HepG2 (cell line): ENCODE results near the gene ATXN7L3B. TPM values are rescaled to one million over a fixed set of nuclear protein-coding genes. Genes with fewer than 3 reads are reported as not detected.

Experiments
- ARID3A ChIP-seq: IDR thresholded peaks from 2 replicates; pipeline ENCODE4 v1.6.1; 2012; ENCODE audit warnings: low read depth, low read length, improper control_type of control experiment
- HDAC6 ChIP-seq: fragments of 200-600 bp; sonication (generic); IDR thresholded peaks from 2 replicates; pipeline ENCODE4 v1.7.0; 2017; ENCODE audit warnings: mild to moderate bottlenecking, antibody characterized with exemption, low read length, low read depth
- MIXL1 ChIP-seq: IDR thresholded peaks from 2 replicates; pipeline ENCODE4 v1.6.1; 2016
- NFRKB ChIP-seq: fragments of 450-650 bp; IDR thresholded peaks from 2 replicates; pipeline ENCODE4 v1.6.1; 2017
- RFX1 ChIP-seq: fragments of 450-650 bp; IDR thresholded peaks from 2 replicates; pipeline ENCODE4 v1.6.1; 2017
- SRF ChIP-seq: IDR thresholded peaks from 2 replicates; pipeline ENCODE4 v1.6.1; 2011; ENCODE audit warnings: mild to moderate bottlenecking, low read depth, low read length, moderate library complexity
- TGIF2 ChIP-seq: IDR thresholded peaks from 2 replicates; pipeline ENCODE4 v1.6.1; 2016; ENCODE audit warnings: control low read depth, missing compliant biosample characterization
- TSC22D2 ChIP-seq: sonication (generic); formaldehyde crosslinking; IDR thresholded peaks from 2 replicates; pipeline ENCODE4 v1.5.1; 2020; ENCODE audit warnings: missing genetic modification reagents, mild to moderate bottlenecking, borderline replicate concordance
- ZFX ChIP-seq: sonication (generic); formaldehyde crosslinking; IDR thresholded peaks from 2 replicates; pipeline ENCODE4 v1.4.0; 2020; ENCODE audit warnings: mild to moderate bottlenecking, low read depth, missing genetic modification reagents, moderate library complexity
- ZFYVE20 ChIP-seq: sonication (generic); formaldehyde crosslinking; IDR thresholded peaks from 2 replicates; pipeline ENCODE4 v1.8.0; 2023; ENCODE audit warnings: low read depth, mild to moderate bottlenecking, moderate library complexity, missing genetic modification reagents, borderline replicate concordance
- ZNF124 ChIP-seq: sonication (generic); formaldehyde crosslinking; IDR thresholded peaks from 2 replicates; pipeline ENCODE4 v1.4.0; 2020; ENCODE audit warnings: missing genetic modification reagents
- ZNF329 ChIP-seq: sonication (generic); formaldehyde crosslinking; IDR thresholded peaks from 2 replicates; pipeline ENCODE4 v1.9.0; 2021; ENCODE audit warnings: low read depth, mild to moderate bottlenecking, missing genetic modification reagents
- ZNF460 ChIP-seq: sonication (generic); formaldehyde crosslinking; IDR thresholded peaks from 2 replicates; pipeline ENCODE4 v1.5.1; 2020; ENCODE audit warnings: missing genetic modification reagents, mild to moderate bottlenecking, borderline replicate concordance
- ZNF646 ChIP-seq: sonication (generic); formaldehyde crosslinking; IDR thresholded peaks from 2 replicates; pipeline ENCODE4 v1.9.0; 2021; ENCODE audit warnings: mild to moderate bottlenecking, missing genetic modification reagents
- ZNF652 ChIP-seq: IDR thresholded peaks from 2 replicates; pipeline ENCODE4 v1.6.1; 2016; ENCODE audit warnings: low read depth, borderline replicate concordance
- ZNF720 ChIP-seq: sonication (generic); formaldehyde crosslinking; IDR thresholded peaks from 2 replicates; pipeline ENCODE4 v1.4.0; 2020; ENCODE audit warnings: missing genetic modification reagents
- ZNF850 ChIP-seq: sonication (generic); formaldehyde crosslinking; conservative IDR thresholded peaks from 2 replicates; pipeline ENCODE4 v1.9.0; 2021; ENCODE audit warnings: mild to moderate bottlenecking, missing genetic modification reagents
- polyA plus RNA-seq, 8 experiments: library from polyadenylated mRNA; depleted of rRNA in 3 of 8; stranded (reverse) in 7 of 8; unstranded in 1 of 8; fragments of >200 nt; fragmentation: Illumina TruSeq in 4 of 8; extraction: Trizol in 4 of 8; gene quantifications; 2 replicates each; pipeline versions ENCODE4 v1.2.1 to v1.2.3, GENCODE V29; 2011 to 2016; ENCODE audit warnings: low read depth in 4 of 8, missing spikeins in 1 of 8, mixed read lengths in 1 of 8; ENCODE audit not compliant: insufficient read depth in 1 of 8
- total RNA-seq, 5 experiments: library from RNA; depleted of rRNA; stranded (reverse); fragments of >200 nt; fragmentation: Illumina TruSeq; extraction: Trizol; gene quantifications; 2 replicates each; pipeline ENCODE4 v1.2.3, GENCODE V29; 2016; ENCODE audit warnings: low read depth in 1 of 5
- TF ChIP-seq, protein P1 (sequence below), 2 experiments: IDR thresholded peaks; 2 replicates each; pipeline ENCODE4 v1.6.1; 2011 to 2012; ENCODE audit warnings: low read length in 2 of 2, borderline replicate concordance in 1 of 2, low read depth in 1 of 2, mild to moderate bottlenecking in 1 of 2, moderate library complexity in 1 of 2

Gene ATXN7L3B
- total and polyA plus RNA-seq, 2 of the 13 experiments (the other 11 are each of a cell fraction or from before 2014, with no cell fraction given) = 20.1 to 23.8 TPM

DNA sequence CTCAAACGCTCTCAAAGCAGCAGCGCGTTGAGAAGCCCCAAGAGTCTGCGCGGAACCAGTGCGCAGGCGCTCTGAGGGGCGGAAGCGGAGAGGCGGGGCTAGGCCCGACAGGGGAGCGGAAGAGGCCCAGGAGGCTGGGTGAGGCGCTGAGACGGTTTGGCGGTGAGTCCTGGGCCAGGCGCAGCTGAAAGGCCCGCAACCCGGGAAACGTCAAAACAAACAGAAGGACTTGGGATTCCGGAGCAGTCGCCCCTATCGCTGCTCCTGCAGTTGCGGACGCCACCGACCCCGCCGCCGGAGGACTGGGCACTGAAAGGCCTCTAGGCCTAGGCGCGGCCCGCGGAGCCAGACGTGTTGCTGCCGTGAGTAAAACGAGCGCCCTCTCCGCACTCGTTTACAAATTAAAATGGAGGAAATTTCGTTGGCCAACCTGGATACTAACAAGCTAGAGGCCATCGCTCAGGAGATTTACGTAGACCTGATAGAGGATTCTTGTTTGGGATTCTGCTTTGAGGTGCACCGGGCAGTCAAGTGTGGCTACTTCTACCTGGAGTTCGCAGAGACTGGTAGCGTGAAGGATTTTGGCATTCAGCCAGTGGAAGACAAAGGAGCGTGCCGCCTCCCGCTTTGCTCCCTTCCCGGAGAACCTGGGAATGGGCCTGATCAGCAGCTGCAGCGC is at the start of gene ATXN7L3B (continued):
- TF ChIP-seq ARID3A (no peak), ZNF850 (peak; percentile 95; the same call in 1 of the 2 replicates), ZNF124 (CRISPR knock-in tag) (peak; percentile 80; the same call in 1 of the 2 replicates), SRF (no peak), NFRKB (no peak), TSC22D2 (CRISPR knock-in tag) (no peak), ZNF652 (CRISPR knock-in tag) (0 out of 2 replicates have a peak, but pooled peaks have one; percentile 33), ZNF646 (CRISPR knock-in tag) (no peak), TGIF2 (CRISPR knock-in tag) (peak; percentile 48; the same call in 1 of the 2 replicates), ZFYVE20 (CRISPR knock-in tag) (no peak), HDAC6 (no peak), ZFX (CRISPR knock-in tag) (peak; percentile 99), ZNF460 (CRISPR knock-in tag) (peak; percentile 25; the same call in 1 of the 2 replicates), MIXL1 (0 out of 2 replicates have a peak, but pooled peaks have one; percentile 18), RFX1 (peak; percentile 48; the same call in 1 of the 2 replicates), ZNF329 (CRISPR knock-in tag) (no peak), ZNF720 (CRISPR knock-in tag) (no peak)
- TF ChIP-seq, protein P1, sequence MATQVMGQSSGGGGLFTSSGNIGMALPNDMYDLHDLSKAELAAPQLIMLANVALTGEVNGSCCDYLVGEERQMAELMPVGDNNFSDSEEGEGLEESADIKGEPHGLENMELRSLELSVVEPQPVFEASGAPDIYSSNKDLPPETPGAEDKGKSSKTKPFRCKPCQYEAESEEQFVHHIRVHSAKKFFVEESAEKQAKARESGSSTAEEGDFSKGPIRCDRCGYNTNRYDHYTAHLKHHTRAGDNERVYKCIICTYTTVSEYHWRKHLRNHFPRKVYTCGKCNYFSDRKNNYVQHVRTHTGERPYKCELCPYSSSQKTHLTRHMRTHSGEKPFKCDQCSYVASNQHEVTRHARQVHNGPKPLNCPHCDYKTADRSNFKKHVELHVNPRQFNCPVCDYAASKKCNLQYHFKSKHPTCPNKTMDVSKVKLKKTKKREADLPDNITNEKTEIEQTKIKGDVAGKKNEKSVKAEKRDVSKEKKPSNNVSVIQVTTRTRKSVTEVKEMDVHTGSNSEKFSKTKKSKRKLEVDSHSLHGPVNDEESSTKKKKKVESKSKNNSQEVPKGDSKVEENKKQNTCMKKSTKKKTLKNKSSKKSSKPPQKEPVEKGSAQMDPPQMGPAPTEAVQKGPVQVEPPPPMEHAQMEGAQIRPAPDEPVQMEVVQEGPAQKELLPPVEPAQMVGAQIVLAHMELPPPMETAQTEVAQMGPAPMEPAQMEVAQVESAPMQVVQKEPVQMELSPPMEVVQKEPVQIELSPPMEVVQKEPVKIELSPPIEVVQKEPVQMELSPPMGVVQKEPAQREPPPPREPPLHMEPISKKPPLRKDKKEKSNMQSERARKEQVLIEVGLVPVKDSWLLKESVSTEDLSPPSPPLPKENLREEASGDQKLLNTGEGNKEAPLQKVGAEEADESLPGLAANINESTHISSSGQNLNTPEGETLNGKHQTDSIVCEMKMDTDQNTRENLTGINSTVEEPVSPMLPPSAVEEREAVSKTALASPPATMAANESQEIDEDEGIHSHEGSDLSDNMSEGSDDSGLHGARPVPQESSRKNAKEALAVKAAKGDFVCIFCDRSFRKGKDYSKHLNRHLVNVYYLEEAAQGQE (IDR thresholded peaks at IDR 0.05; ENCODE audit: borderline replicate concordance in 1 of 2, low read depth in 1 of 2, low read length in 2 of 2) = no peak
